Activated CD4-positive, alpha-beta T cell treated with anti-CD3 and anti-CD28 coated beads for 24 hours (primary cell): ENCODE measurements around the gene CRYAA.

ENCODE experiments used
- DNase-seq, 2 donors: peaks; one replicate each; pipeline ENCODE4 v3.0.0-alpha.2; 2020; ENCODE audit warnings: low read depth in 2 of 2

The CRYAA gene

GRCh38 chr21:43203591-43203990, 34.8 kb downstream of the CRYAA start:
- DNase-seq, result no peak

GRCh38 chr21:43204638-43205037, 35.8 kb downstream of the CRYAA start:
- no peak for DNase-seq

GRCh38 chr21:43206231-43207042, 37.6 kb downstream of the CRYAA start:
- DNase-seq, result no peak

GRCh38 chr21:43207043-43207315, 38.2 kb downstream of the CRYAA start:
- no peak for DNase-seq

GRCh38 chr21:43207868-43208267, 39.1 kb downstream of the CRYAA start:
- DNase-seq, result no peak

GRCh38 chr21:43208561-43209332, 39.9 kb downstream of the CRYAA start:
- no peak for DNase-seq

GRCh38 chr21:43209575-43210453, 41.0 kb downstream of the CRYAA start:
- no peak for DNase-seq

GRCh38 chr21:43210454-43211071, 41.8 kb downstream of the CRYAA start:
- DNase-seq, result no peak

GRCh38 chr21:43211072-43211759, 42.4 kb downstream of the CRYAA start:
- DNase-seq, result no peak

GRCh38 chr21:43211760-43212115, 42.9 kb downstream of the CRYAA start:
- no peak for DNase-seq
